Globus pallidus (tissue), 1 donor: Measurements from ENCODE around the gene ZKSCAN2.

Experiments
- DNase-seq: peaks from one replicate; pipeline ENCODE4 v3.0.0-alpha.2; 2015; ENCODE audit warnings: low spot score

ZKSCAN2 gene

DNA sequence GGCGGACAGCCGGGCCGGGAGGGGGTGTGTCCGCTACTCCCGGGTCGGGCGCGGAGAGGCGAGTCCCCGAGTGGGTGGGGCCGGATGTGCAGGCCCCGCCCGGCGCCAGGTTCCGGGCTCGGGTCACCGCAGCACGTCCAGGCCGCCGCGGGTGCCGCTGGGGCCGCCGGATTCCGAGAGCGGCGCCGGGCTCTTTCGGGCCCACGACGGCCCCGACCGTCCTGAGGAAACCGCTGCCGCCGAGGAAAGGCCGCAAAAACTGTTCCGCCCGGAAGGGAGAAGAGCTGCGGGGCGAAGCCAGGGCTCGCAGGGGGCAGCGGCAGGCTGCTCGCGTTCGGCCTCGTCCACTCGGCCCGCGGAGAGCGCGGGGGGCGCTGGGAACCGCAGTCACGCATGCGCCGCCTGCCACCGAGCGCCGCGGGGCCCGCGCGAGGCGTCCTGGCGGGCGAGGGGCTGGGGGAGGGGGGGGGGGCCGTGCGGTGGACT, at the start of gene ZKSCAN2:
TSS of gene ZKSCAN2 (minus strand) at position 376 of the 486 bp plus-strand sequence. CDS start 718 bp downstream, outside the sequence.
- DNase-seq, result peak; percentile 83

DNA sequence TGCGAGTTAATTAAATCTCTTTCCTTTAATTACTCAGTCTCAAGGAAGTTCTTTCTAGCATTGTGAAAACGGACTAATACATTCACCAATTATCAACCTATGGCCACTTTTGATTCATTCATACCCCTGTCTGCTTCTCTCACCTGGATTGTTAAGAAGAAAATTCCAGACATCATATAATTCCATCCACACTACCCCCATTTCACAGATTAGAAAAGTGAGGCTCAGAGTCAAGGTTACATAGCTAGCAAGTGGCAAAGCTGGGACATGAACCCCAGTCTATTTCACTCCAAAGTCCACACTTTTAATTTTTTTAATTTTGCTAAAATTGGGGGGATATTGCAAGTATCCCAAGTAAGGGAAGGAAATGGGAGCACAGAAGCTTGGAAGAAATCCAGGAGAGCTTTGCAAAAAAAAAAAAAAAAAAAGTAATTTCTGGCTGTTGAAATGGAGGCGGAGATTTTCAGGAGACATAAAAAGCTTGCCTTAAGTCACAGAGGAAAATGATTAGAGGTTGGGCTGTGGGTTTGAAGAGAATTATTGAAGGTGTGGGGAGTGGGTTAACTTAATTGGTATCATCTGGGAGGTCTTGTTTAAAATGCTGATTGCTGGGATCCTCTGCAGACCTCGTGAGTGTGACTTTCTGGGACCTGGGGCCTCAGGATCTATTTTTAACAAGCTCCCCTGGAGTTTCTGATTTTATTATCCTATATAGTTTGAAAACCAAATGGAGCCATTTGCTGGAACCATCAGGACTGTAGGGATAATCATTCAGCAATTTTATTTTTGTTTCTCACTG, 42.3 kb upstream of the ZKSCAN2 start:
- no peak for DNase-seq

DNA sequence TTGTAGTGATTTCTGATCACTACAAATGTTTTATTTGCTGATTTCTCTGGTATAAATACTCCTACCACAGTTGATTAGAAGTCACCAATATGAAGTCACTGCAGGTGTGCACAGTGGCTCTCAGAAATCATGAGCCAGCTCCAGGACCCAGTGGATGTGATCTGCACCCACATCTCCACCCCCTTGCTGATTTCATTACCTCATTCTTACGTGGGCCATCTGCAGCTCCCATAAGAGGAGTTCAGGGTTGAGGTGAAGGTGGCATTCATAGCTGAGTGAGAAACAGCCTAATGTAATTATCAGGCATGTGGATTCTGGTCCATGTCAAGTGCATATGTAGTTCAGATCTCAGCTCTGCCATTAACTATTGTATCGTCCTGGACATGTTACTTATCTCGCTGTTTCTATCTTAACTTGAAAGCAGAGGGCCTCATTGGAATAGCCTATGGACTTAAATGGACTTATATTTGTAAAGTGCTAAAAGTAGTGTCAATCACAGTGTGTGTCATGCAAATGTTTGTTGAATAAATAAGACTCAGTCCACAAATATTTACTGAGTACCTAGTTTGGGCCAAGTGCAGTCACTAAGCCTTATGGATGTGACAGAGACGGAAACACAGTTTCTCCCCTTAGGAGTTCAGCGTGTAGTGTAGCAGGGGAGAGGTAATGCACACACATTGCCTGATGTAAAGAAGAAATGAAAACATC, 40.7 kb upstream of the ZKSCAN2 start:
- DNase-seq, result no peak

- no peak for DNase-seq
Measured at GRCh38 chr16:25297151-25297787, 39.6 kb upstream of the ZKSCAN2 start.

DNA sequence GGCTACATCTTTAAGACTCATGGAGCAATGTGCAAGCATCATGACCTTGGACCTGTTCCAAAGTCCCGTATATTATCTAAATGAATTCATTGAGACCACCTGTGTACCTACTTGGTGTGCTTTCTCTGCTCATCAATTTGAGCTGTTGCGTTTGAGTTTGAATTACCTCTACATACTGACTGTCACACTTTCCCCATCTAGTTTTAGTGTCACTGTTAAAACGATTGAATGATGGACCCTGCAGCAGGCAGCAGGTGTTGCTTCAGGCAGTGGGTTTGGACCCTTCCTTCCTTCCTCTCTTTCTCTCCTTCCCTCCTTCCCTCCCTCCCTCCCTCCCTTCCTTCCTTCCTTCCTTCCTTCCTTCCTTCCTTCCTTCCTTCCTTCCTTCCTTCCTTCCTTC, 33.9 kb upstream of the ZKSCAN2 start:
- DNase-seq, result no peak

GRCh38 chr16:25289466-25289865, 31.8 kb upstream of the ZKSCAN2 start:
- DNase-seq, result no peak

DNA sequence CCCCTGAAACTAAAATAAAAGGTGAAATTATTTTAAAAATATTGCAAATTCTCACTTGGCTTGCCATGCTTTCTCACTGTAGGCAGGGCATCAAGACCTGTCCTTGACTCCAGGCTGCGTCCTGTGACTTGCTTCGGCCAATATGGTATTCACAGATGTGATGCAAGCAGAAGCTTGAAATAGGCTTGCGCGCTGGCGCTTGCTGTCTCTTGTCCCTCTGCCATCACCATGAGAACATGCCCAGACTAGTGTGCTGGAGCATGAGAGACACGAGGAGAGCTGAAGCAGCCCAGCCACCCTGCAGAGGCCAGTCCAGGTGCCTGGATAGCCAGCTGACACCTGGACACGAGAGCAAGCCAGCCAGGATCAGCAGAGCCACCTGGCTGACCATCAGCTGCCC, 21.8 kb upstream of the ZKSCAN2 start:
- DNase-seq, result no peak

- DNase-seq, result no peak
Measured at GRCh38 chr16:25271421-25271820, 13.8 kb upstream of the ZKSCAN2 start.

DNA sequence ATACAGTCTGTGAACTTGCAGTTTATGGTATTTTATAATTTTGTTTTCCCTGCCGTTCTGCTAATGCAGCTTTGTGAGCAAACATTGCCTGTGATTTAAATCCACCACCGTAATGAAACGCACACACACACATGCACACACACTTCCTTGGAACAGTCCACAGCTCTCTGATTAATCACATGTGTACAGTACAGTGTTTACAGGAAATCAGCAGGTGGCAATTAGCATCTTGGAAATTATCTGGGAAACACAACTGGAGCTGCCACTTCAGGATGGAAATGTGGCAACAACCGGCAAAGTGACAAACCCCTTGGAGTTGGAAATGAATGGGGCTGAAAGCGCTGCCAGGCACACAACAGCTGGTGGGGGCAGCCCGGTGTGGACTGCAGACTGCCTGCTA, 12.9 kb upstream of the ZKSCAN2 start:
- no peak for DNase-seq

DNA sequence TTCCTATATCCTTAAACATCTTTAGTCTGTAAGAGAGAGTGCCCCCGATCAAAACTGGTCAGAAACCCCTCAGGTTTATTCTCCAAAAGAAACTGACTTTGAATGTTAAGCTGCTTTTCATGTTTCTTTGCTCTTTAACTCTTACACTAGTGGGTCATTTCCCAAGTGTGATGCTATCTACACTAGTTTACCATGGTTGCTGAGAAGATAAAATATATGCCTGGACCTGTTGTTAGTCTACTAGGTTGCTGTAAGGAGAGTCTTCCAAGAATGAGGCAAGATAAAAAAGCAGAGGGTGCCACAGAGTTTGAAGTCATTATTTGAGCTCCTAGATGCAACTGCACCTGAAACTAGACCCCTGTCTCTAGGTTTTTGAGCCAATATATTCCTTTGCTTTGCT, 12.2 kb upstream of the ZKSCAN2 start:
- DNase-seq, result no peak

GRCh38 chr16:25265968-25266367, 8.3 kb upstream of the ZKSCAN2 start:
- no peak for DNase-seq

GRCh38 chr16:25264597-25264996, 7.0 kb upstream of the ZKSCAN2 start:
- no peak for DNase-seq

DNA sequence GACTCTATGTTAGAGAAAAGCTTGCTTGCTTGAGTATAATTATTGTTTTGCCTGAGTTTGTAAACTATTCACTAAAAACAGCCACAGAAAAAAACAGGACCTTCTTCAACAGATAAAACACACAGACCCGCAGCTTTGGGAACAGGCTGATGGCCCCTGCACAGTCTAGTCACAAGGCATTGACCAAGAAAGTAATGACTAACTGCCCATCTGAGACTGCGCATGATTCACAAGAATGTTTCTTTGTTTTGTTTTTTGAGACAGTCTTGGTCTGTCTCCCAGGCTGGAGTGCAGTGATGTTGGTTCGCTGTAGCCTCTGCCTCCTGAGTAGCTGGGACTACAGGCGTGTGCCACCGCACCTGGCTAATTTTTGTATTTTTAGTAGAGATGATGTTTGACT, 2.8 kb upstream of the ZKSCAN2 start:
- no peak for DNase-seq

GRCh38 chr16:25258861-25259179, 1.2 kb upstream of the ZKSCAN2 start:
- DNase-seq, result no peak

GRCh38 chr16:25257956-25258860, 563 bp upstream of the ZKSCAN2 start:
- peak; percentile 54 for DNase-seq

- no peak for DNase-seq
Measured at GRCh38 chr16:25256695-25257469, 763 bp downstream of the ZKSCAN2 start.

GRCh38 chr16:25253322-25253721, 4.3 kb downstream of the ZKSCAN2 start:
- DNase-seq, result no peak

DNA sequence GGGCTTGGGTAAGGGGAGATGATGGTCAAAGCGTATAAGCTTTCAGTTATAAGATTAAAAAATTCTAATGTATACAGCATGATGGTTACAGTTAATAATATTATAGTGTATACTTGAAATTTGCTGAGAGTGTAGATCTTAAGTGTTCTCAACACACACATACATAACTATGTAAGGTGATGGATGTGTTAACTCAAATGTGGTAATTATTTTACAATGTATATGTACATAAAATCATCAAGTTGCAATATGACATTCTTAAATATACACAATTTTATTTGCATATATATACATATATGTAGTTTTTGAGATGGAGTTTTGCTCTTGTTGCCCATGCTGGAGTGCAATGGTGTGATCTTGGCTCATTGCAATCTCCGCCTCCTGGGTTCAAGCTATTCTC, 7.2 kb downstream of the ZKSCAN2 start:
- no peak for DNase-seq

DNA sequence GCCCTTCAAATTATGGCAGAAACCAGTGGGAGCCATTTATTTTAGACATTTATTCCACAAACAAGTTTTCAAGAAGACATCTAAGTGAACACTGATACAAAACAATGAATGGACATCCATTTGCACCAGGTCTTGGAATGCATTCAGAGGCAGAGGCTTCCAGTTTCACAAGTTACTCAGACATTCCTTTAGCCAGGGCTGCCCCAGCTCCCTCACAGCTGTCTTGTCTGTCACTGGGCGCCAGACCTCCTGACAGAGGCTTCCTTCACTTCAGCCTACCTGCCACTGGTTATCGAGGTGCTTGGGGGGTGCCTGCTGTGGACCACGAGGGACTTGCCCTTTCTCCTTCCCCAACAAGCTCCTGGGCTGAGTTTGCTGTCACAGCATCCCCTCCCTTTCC, 21.7 kb downstream of the ZKSCAN2 start:
- DNase-seq, result no peak

GRCh38 chr16:25228372-25228771, 29.3 kb downstream of the ZKSCAN2 start:
- no peak for DNase-seq

- no peak for DNase-seq
Measured at GRCh38 chr16:25224731-25225319, 32.8 kb downstream of the ZKSCAN2 start.
